K562 (cell line): Measurements from ENCODE around the gene APBB2. TPM values are rescaled to one million over a fixed set of nuclear protein-coding genes. Genes with fewer than 3 reads are reported as not detected.

ENCODE experiments used
- BACH1 ChIP-seq: fragments of 200-800 bp; sonication (Bioruptor generic); IDR thresholded peaks from 2 replicates; pipeline ENCODE4 v1.6.1; 2016; ENCODE audit warnings: missing genetic modification characterization, missing compliant biosample characterization
- BRF1 ChIP-seq: IDR thresholded peaks from 3 replicates; pipeline ENCODE4 v1.6.1; 2011; ENCODE audit warnings: borderline replicate concordance, mild to moderate bottlenecking; ENCODE audit not compliant: insufficient read length; ENCODE audit errors: extremely low read depth
- CBX5 ChIP-seq: IDR thresholded peaks from 2 replicates; pipeline ENCODE4 v1.6.1; 2014; ENCODE audit warnings: low read depth, borderline replicate concordance
- EHMT2 ChIP-seq: fragments of 450-650 bp; IDR thresholded peaks from 2 replicates; pipeline ENCODE4 v1.6.1; 2018; ENCODE audit warnings: antibody characterized with exemption
- HMG20B ChIP-seq: fragments of 250-450 bp; sonication (Bioruptor Pico); IDR thresholded peaks from 2 replicates; pipeline ENCODE4 v1.5.0; 2021; ENCODE audit warnings: mild to moderate bottlenecking
- ILF3 ChIP-seq: fragments of 450-650 bp; IDR thresholded peaks from 2 replicates; pipeline ENCODE4 v1.6.1; 2018; ENCODE audit warnings: antibody characterized with exemption, mild to moderate bottlenecking, moderate library complexity, borderline replicate concordance
- ILK ChIP-seq: fragments of 450-650 bp; IDR thresholded peaks from 2 replicates; pipeline ENCODE4 v1.6.1; 2016; ENCODE audit warnings: missing genetic modification characterization, low read depth, mild to moderate bottlenecking, missing compliant biosample characterization, moderate library complexity, borderline replicate concordance
- MAZ ChIP-seq, 2 experiments: fragments of 450-650 bp in 1 of 2; sonication (generic) in 1 of 2; formaldehyde crosslinking; IDR thresholded peaks in 1 of 2; conservative IDR thresholded peaks in 1 of 2; 2 replicates each; pipeline versions ENCODE4 v1.4.0 to v1.5.0; 2020; ENCODE audit warnings: mild to moderate bottlenecking in 1 of 2, missing genetic modification reagents in 1 of 2
- MEIS2 ChIP-seq: fragments of 450-650 bp; IDR thresholded peaks from 2 replicates; pipeline ENCODE4 v1.6.1; 2014; ENCODE audit warnings: mild to moderate bottlenecking; ENCODE audit not compliant: partially characterized antibody
- NBN ChIP-seq: fragments of 450-650 bp; IDR thresholded peaks from 2 replicates; pipeline ENCODE4 v1.6.1; 2016; ENCODE audit warnings: low read depth, mild to moderate bottlenecking
- NRF1 ChIP-seq, 2 experiments: fragments of 450-650 bp; IDR thresholded peaks in 1 of 2; conservative IDR thresholded peaks in 1 of 2; 2 replicates each; pipeline ENCODE4 v1.6.1; 2014; ENCODE audit warnings: mild to moderate bottlenecking in 2 of 2
- POLR2G ChIP-seq: fragments of 200-400 bp; formaldehyde crosslinking; IDR thresholded peaks from 2 replicates; pipeline ENCODE4 v1.6.1; 2017; ENCODE audit warnings: low read depth, mild to moderate bottlenecking, antibody characterized with exemption, low read length, moderate library complexity
- RBFOX2 ChIP-seq: fragments of 200-400 bp; formaldehyde crosslinking; IDR thresholded peaks from 2 replicates; pipeline ENCODE4 v1.6.1; 2017; ENCODE audit warnings: low read depth, mild to moderate bottlenecking, low read length, moderate library complexity
- RNF2 ChIP-seq: sonication (generic); IDR thresholded peaks from 2 replicates; pipeline ENCODE4 v1.6.1; 2016
- ZFPM2 ChIP-seq: fragments of 250-450 bp; sonication (Bioruptor Pico); IDR thresholded peaks from 2 replicates; pipeline ENCODE4 v1.5.1; 2022; ENCODE audit warnings: mild to moderate bottlenecking
- ZNF347 ChIP-seq: fragments of 450-650 bp; formaldehyde crosslinking; IDR thresholded peaks from 2 replicates; pipeline ENCODE4 v1.4.0; 2020; ENCODE audit warnings: low read depth, mild to moderate bottlenecking, moderate library complexity
- polyA plus RNA-seq, 8 experiments: library from polyadenylated mRNA; depleted of rRNA in 4 of 8; stranded (reverse) in 5 of 8; unstranded in 3 of 8; fragments of >200 nt; fragmentation: Nextera tagmentation in 2 of 8; fragmentation: Illumina TruSeq in 1 of 8; extraction: Ambion mirVana in 2 of 8; extraction: Trizol in 1 of 8; gene quantifications; 2 replicates each; pipeline versions ENCODE4 v1.2.1 to v1.2.3, GENCODE V29; 2011 to 2014; ENCODE audit warnings: inconsistent platforms in 1 of 8, missing spikeins in 1 of 8
- total RNA-seq, 7 experiments: library from RNA; depleted of rRNA in 6 of 7; stranded (reverse); fragments of >200 nt in 6 of 7; fragmentation: Illumina TruSeq in 2 of 7; extraction: Trizol in 2 of 7; gene quantifications; 2 replicates each; pipeline versions ENCODE4 v1.2.1 to v1.2.3, GENCODE V29; 2011 to 2021; ENCODE audit warnings: low replicate concordance in 1 of 7
- TF ChIP-seq, protein P1 (sequence below), 2 experiments: IDR thresholded peaks; 2 replicates each; pipeline ENCODE4 v1.6.1; 2012; ENCODE audit warnings: improper control_type of control experiment in 2 of 2, low read depth in 2 of 2, low read length in 2 of 2, borderline replicate concordance in 1 of 2
- TF ChIP-seq, protein P2 (sequence below): fragments of 450-650 bp; IDR thresholded peaks from 2 replicates; pipeline ENCODE4 v1.6.1; 2016; ENCODE audit warnings: mild to moderate bottlenecking
- TF ChIP-seq, protein P3 (sequence below): fragments of 450-650 bp; IDR thresholded peaks from 2 replicates; pipeline ENCODE4 v1.6.1; 2018; ENCODE audit warnings: mild to moderate bottlenecking, low read depth; ENCODE audit not compliant: partially characterized antibody

APBB2 gene
- total and polyA plus RNA-seq, 9 of the 15 experiments (the other 6 are each of a cell fraction or from before 2014, with no cell fraction given), result 0.08 to 2.1 (median 1.4) TPM

DNA sequence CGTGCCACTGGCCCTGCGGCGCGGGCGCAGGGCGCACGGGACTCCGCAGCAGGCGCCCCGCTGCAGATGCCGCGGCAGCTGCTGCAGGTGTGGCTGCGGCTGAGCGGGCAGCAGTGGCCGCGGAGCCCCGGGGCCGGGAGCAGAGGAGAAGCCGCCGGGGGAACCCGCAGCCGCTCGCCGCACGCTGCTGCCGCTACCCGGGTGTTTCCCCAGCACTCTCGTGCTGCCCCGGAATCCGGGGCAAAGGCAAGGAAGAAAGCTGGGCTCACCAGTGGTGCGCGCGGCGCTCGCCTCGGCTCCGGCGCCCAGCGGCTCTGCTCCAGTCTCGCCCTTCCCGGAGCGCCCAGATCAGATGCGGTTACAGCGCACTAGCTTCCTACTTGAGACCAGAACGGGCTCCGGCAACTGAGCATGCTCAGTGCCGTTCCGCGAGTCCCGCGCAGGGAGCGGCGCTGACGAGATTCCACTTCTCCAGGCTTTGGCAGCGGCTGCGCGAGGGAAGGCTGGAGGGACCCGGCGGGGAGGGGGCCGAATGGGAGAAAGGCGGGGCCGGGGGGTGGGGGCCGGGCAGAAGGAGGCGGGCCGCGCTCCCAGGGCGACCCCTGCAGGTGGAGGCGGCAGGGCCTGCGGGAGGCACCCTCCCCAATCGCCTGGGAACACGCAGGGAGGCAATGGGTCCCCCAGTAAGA, at the start of gene APBB2 (continued):
- TF ChIP-seq, protein P1, sequence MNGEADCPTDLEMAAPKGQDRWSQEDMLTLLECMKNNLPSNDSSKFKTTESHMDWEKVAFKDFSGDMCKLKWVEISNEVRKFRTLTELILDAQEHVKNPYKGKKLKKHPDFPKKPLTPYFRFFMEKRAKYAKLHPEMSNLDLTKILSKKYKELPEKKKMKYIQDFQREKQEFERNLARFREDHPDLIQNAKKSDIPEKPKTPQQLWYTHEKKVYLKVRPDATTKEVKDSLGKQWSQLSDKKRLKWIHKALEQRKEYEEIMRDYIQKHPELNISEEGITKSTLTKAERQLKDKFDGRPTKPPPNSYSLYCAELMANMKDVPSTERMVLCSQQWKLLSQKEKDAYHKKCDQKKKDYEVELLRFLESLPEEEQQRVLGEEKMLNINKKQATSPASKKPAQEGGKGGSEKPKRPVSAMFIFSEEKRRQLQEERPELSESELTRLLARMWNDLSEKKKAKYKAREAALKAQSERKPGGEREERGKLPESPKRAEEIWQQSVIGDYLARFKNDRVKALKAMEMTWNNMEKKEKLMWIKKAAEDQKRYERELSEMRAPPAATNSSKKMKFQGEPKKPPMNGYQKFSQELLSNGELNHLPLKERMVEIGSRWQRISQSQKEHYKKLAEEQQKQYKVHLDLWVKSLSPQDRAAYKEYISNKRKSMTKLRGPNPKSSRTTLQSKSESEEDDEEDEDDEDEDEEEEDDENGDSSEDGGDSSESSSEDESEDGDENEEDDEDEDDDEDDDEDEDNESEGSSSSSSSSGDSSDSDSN (IDR thresholded peaks at IDR 0.05; ENCODE audit: borderline replicate concordance in 1 of 2, low read depth in 2 of 2, low read length in 2 of 2), result 0 out of 4 replicates have a peak, but pooled peaks of 1 of the 2 experiments have one; percentile 62
- no peak for TF ChIP-seq ZFPM2
- peak in 1 of 2 experiments; percentile 91; a peak in 2 of 4 replicates for TF ChIP-seq MAZ (CRISPR knock-in tag; conservative IDR thresholded peaks at IDR 0.05 in 1 of 2, IDR thresholded peaks at IDR 0.05 in 1 of 2)
- TF ChIP-seq BRF1, result no peak
- no peak for TF ChIP-seq ZNF347
- no peak for TF ChIP-seq NBN
- TF ChIP-seq EHMT2, result no peak
- TF ChIP-seq RBFOX2, result peak; percentile 69
- TF ChIP-seq CBX5, result no peak
- TF ChIP-seq RNF2, result no peak
- TF ChIP-seq BACH1 (tag), result no peak
- TF ChIP-seq ILK (tag), result no peak
- TF ChIP-seq ILF3, result no peak
- TF ChIP-seq, protein P2, sequence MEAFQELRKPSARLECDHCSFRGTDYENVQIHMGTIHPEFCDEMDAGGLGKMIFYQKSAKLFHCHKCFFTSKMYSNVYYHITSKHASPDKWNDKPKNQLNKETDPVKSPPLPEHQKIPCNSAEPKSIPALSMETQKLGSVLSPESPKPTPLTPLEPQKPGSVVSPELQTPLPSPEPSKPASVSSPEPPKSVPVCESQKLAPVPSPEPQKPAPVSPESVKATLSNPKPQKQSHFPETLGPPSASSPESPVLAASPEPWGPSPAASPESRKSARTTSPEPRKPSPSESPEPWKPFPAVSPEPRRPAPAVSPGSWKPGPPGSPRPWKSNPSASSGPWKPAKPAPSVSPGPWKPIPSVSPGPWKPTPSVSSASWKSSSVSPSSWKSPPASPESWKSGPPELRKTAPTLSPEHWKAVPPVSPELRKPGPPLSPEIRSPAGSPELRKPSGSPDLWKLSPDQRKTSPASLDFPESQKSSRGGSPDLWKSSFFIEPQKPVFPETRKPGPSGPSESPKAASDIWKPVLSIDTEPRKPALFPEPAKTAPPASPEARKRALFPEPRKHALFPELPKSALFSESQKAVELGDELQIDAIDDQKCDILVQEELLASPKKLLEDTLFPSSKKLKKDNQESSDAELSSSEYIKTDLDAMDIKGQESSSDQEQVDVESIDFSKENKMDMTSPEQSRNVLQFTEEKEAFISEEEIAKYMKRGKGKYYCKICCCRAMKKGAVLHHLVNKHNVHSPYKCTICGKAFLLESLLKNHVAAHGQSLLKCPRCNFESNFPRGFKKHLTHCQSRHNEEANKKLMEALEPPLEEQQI, result no peak
- TF ChIP-seq MEIS2, result peak; percentile 17
- peak; percentile 88 to 90 for TF ChIP-seq NRF1 (conservative IDR thresholded peaks at IDR 0.05 in 1 of 2, IDR thresholded peaks at IDR 0.05 in 1 of 2)
- TF ChIP-seq POLR2G, result peak; percentile 77
- TF ChIP-seq, protein P3, sequence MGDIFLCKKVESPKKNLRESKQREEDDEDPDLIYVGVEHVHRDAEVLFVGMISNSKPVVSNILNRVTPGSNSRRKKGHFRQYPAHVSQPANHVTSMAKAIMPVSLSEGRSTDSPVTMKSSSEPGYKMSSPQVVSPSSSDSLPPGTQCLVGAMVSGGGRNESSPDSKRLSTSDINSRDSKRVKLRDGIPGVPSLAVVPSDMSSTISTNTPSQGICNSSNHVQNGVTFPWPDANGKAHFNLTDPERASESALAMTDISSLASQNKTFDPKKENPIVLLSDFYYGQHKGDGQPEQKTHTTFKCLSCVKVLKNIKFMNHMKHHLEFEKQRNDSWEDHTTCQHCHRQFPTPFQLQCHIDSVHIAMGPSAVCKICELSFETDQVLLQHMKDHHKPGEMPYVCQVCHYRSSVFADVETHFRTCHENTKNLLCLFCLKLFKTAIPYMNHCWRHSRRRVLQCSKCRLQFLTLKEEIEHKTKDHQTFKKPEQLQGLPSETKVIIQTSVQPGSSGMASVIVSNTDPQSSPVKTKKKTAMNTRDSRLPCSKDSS, result no peak
- TF ChIP-seq HMG20B (CRISPR knock-in tag), result no peak
